GM12878 (cell line): Measurements from ENCODE around the gene CDH18. TPM values are rescaled to one million over a fixed set of nuclear protein-coding genes. Genes with fewer than 3 reads are reported as not detected.

Experiments
- ATAC-seq: fragments of 200-7000 bp; cut with Tn5 transposase; 3 replicates; pipeline ENCODE4 v1.9.1; 2020; ENCODE audit warnings: mild to moderate bottlenecking, moderate library complexity
- BruUV-seq: library from RNA; stranded (reverse); fragments of 400-500 nt; replicated peaks from 2 replicates; lab custom pipeline; 2021; lab: Mats Ljungman, UMichigan
- CTCF ChIA-PET: fragments of 300-600 bp; sonication (Branson Sonifier 250); formaldehyde crosslinking; extraction: SDS; loops from one replicate; lab custom pipeline; 2021; ENCODE audit warnings: inconsistent platforms; lab: Yijun Ruan, JAX
- POLR2A ChIA-PET: fragments of 350-600 bp; formaldehyde crosslinking; extraction: SDS; loops from one replicate; lab custom pipeline; 2021; ENCODE audit warnings: inconsistent platforms; lab: Charles Lee
- RAD21 ChIA-PET: fragments of 300-600 bp; sonication (Branson Sonifier 250); formaldehyde crosslinking; loops from one replicate; lab custom pipeline; 2023; ENCODE audit warnings: antibody characterized with exemption; ENCODE audit not compliant: unreplicated experiment; lab: Charles Lee
- SMC1A ChIA-PET: fragments of 300-600 bp; sonication (Branson Sonifier 250); formaldehyde crosslinking; loops from one replicate; lab custom pipeline; 2023; ENCODE audit not compliant: unreplicated experiment, uncharacterized antibody; lab: Charles Lee
- DNase-seq: peaks from one replicate; pipeline ENCODE4 v3.0.0-alpha.2; 2011; ENCODE audit warnings: low read depth, low spot score
- FAIRE-seq: peaks from 3 replicates; lab custom pipeline; 2011; peaks lifted over from hg19 to GRCh38; lab: Jason Lieb, UNC
- H2AFZ ChIP-seq: 2 replicates; pipeline ENCODE4 v1.6.0; 2011; ENCODE audit warnings: low read depth, low read length, control low read depth; ENCODE audit not compliant: control insufficient read depth
- H3K27ac ChIP-seq: 2 replicates; pipeline ENCODE4 v1.5.1; 2011; ENCODE audit warnings: control low read depth; ENCODE audit not compliant: control insufficient read depth, insufficient read depth
- H3K27me3 ChIP-seq, 2 experiments: replicated peaks in 1 of 2; 2 replicates each; pipeline versions ENCODE4 v1.6.0 to v1.6.1; 2011; ENCODE audit warnings: low read length in 1 of 2; ENCODE audit not compliant: control insufficient read depth in 2 of 2, insufficient read depth in 2 of 2
- H3K36me3 ChIP-seq, 2 experiments: 2 replicates each; pipeline ENCODE4 v1.5.1; 2011; ENCODE audit warnings: low read length in 1 of 2; ENCODE audit not compliant: control insufficient read depth in 2 of 2, insufficient read depth in 2 of 2
- H3K4me1 ChIP-seq: 2 replicates; pipeline ENCODE4 v1.6.1; 2011; ENCODE audit warnings: mild to moderate bottlenecking, low read length, moderate library complexity, mixed read lengths; ENCODE audit not compliant: control insufficient read depth, insufficient read depth
- H3K4me2 ChIP-seq: 2 replicates; pipeline ENCODE4 v1.6.0; 2011; ENCODE audit warnings: control low read depth; ENCODE audit not compliant: control insufficient read depth, insufficient read depth
- H3K4me3 ChIP-seq: fragments of 200-600 bp; sonication (generic); 2 replicates; pipeline ENCODE4 v1.5.1; 2016
- H3K79me2 ChIP-seq: 2 replicates; pipeline ENCODE4 v1.6.0; 2011; ENCODE audit warnings: low read length; ENCODE audit not compliant: control insufficient read depth, insufficient read depth
- H3K9ac ChIP-seq: 2 replicates; pipeline ENCODE4 v1.8.0; 2011; ENCODE audit warnings: low read length, control low read depth, mixed read lengths; ENCODE audit not compliant: control insufficient read depth, insufficient read depth
- H3K9me3 ChIP-seq: replicated peaks from 3 replicates; pipeline ENCODE4 v1.5.1; 2011; ENCODE audit warnings: mild to moderate bottlenecking, low read length; ENCODE audit not compliant: control insufficient read depth, insufficient read depth
- H4K20me1 ChIP-seq: 2 replicates; pipeline ENCODE4 v1.6.0; 2011; ENCODE audit not compliant: control insufficient read depth, insufficient read depth
- HCFC1 ChIP-seq: fragments of 150-350 bp; IDR thresholded peaks from 2 replicates; pipeline ENCODE4 v1.6.1; 2014; ENCODE audit warnings: low read length
- RCOR1 ChIP-seq: conservative IDR thresholded peaks from 2 replicates; pipeline ENCODE4 v1.6.1; 2012; ENCODE audit warnings: low read depth, low read length, improper control_type of control experiment
- WRNIP1 ChIP-seq: IDR thresholded peaks from 2 replicates; pipeline ENCODE4 v1.6.1; 2011; ENCODE audit warnings: low read depth, low read length, improper control_type of control experiment, borderline replicate concordance
- ZNF687 ChIP-seq: fragments of 450-650 bp; IDR thresholded peaks from 2 replicates; pipeline ENCODE4 v1.6.1; 2017; ENCODE audit warnings: mild to moderate bottlenecking, moderate library complexity
- ZZZ3 ChIP-seq: IDR thresholded peaks from 2 replicates; pipeline ENCODE4 v1.6.1; 2011; ENCODE audit warnings: low read depth; ENCODE audit not compliant: control insufficient read depth, insufficient read length
- WGBS: methylation state at CpG from one replicate; pipeline ENCODE4 v1.1.6; 2016; ENCODE audit warnings: low lambda C conversion rate; ENCODE audit not compliant: insufficient replicate concordance, insufficient coverage; ENCODE audit errors: missing lambda C conversion rate; 5-methylcytosine and 5-hydroxymethylcytosine counted together
- in situ Hi-C: fragments of 300-500 bp; cut with MboI; formaldehyde crosslinking; loops from 9 replicates; pipeline ENCODE4 v1.14.3; 2018; ENCODE audit warnings: mixed read lengths
- intact Hi-C: fragments of 100-400 bp; cut with micrococcal nuclease; formaldehyde crosslinking; loops from one replicate; pipeline ENCODE4 v1.14.2; 2022; ENCODE audit not compliant: unreplicated experiment
- polyA plus RNA-seq, 11 experiments: library from polyadenylated mRNA; depleted of rRNA in 4 of 11; unstranded in 6 of 11; stranded (reverse) in 5 of 11; fragments of >200 nt; fragmentation: Nextera tagmentation in 4 of 11; fragmentation: Illumina TruSeq in 1 of 11; extraction: Ambion mirVana in 4 of 11; extraction: Trizol in 1 of 11; gene quantifications; 1 replicate in 1 of 11; 2 replicates in 10 of 11; pipeline versions ENCODE4 v1.2.1 to v1.2.3, GENCODE V29; 2011 to 2016; ENCODE audit warnings: inconsistent platforms in 2 of 11, missing spikeins in 2 of 11, low read depth in 1 of 11
- total RNA-seq, 4 experiments: library from RNA; depleted of rRNA in 3 of 4; stranded (reverse); fragments of >200 nt in 3 of 4; fragmentation: Illumina TruSeq in 1 of 4; extraction: Trizol in 1 of 4; gene quantifications; 2 replicates each; pipeline versions ENCODE4 v1.2.1 to v1.2.3, GENCODE V29; 2013 to 2021

CDH18 gene
- total and polyA plus RNA-seq, 10 of the 15 experiments (the other 5 are each of a cell fraction or from before 2014, with no cell fraction given) = 0.41 TPM; not detected in 9

GRCh38 chr5:20033881-20034280 lies 45.9 kb upstream of the CDH18 start:
- Histone ChIP-seq H3K27ac (no peak overlapping the region), H4K20me1 (no peaks in the 10 kb centered on the region), H3K9me3 (no peaks in the 10 kb centered on the region), H3K79me2 (no peaks in the 10 kb centered on the region), H3K27me3 (no peaks in the 10 kb centered on the region), H3K36me3 (no peaks in the 10 kb centered on the region), H3K9ac (no peak overlapping the region), H2AFZ (no peak overlapping the region), H3K4me3 (no peak overlapping the region), H3K4me2 (no peak overlapping the region), H3K4me1 (no peaks in the 10 kb centered on the region)
- 11% methylated on average over 2 of the region's 2 CpGs for WGBS
- in situ Hi-C loops = no loop called here
- SMC1A ChIA-PET = no interaction called here
- FAIRE-seq = no peak
- TF ChIP-seq HCFC1 (no peak), ZZZ3 (no peak), WRNIP1 (no peak), ZNF687 (no peak), RCOR1 (no peak)
- ATAC-seq = no peak
- BruUV-seq = no TSS peak
- CTCF ChIA-PET = no interaction called here
- intact Hi-C loops = no loop called here
- DNase-seq = no peak
- RAD21 ChIA-PET = no interaction called here
- POLR2A ChIA-PET = no interaction called here
